Measurements from ENCODE around the gene CNGA3. TPM values are rescaled to one million over a fixed set of nuclear protein-coding genes. Genes with fewer than 3 reads are reported as not detected.

Gene CNGA3
- total and polyA plus RNA-seq, 2 of the 8 experiments (the other 6 are each of a cell fraction or from before 2014, with no cell fraction given): 0.02 TPM; not detected in 1

GRCh38 chr2:98329549-98329948, 16.7 kb upstream of the CNGA3 start (continued):
- TF ChIP-seq CHD7 (IDR thresholded peaks at IDR 0.05; ENCODE audit: insufficient replicate concordance, low read length) (no peak), BCL11A (IDR thresholded peaks at IDR 0.05; ENCODE audit: low read depth in 2 of 2, low read length in 2 of 2) (no peak), SAP30 (IDR thresholded peaks at IDR 0.05; ENCODE audit: insufficient read depth, insufficient replicate concordance, low read length) (no peak), EP300 (IDR thresholded peaks at IDR 0.05; ENCODE audit: borderline replicate concordance in 1 of 2, low read depth in 2 of 2, low read length in 2 of 2) (no peak), CBX8 (IDR thresholded peaks at IDR 0.05; ENCODE audit: borderline replicate concordance, low read depth, low read length) (no peak), JUN (IDR thresholded peaks at IDR 0.05; ENCODE audit: low read depth, low read length) (no peak), HDAC6 (IDR thresholded peaks at IDR 0.05; ENCODE audit: low read depth, low read length) (no peak), CTCF (IDR thresholded peaks at IDR 0.05; ENCODE audit: control extremely low read depth in 1 of 3, insufficient read depth in 1 of 3, low read depth in 1 of 3, low read length in 3 of 3) (no peak), SP1 (IDR thresholded peaks at IDR 0.05; ENCODE audit: low read depth, low read length) (no peak)
